ENCODE data around the gene CFAP61. TPM values are rescaled to one million over a fixed set of nuclear protein-coding genes. Genes with fewer than 3 reads are reported as not detected.

CFAP61 gene
- total RNA-seq, 1 donor = not detected

DNA sequence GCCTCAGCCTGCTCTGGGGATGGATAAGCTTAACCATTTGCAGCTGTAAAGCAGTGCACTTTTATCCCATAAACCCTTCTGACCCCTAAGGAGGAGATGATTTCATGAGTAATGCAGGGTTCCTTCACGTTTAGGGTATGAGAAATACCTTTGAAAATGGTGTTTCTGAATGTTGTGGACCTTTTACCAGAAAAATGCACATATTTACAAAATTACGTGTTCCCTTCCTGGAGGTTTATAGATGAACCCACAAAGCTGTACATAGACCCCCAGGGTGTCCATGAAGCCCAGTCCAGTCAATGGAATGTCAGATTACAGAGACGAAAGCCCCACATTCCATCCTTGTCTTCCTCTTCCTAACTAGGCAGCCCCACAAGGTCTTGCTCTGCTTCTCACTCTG, 237.0 kb downstream of the CFAP61 start:
- Histone ChIP-seq H4K20me1 (ENCODE audit: insufficient read depth, low read length) (no peaks in the 10 kb centered on the region), H3K27ac (ENCODE audit: low read depth, low read length) (no peak overlapping the region), H2AFZ (ENCODE audit: low read length) (no peak overlapping the region), H3K4me2 (ENCODE audit: insufficient read depth, low read length) (no peak overlapping the region), H3K4me1 (ENCODE audit: insufficient read depth, low read length) (no peaks in the 10 kb centered on the region), H3K36me3 (ENCODE audit: insufficient read depth, low read length) (no peaks in the 10 kb centered on the region), H3K79me2 (ENCODE audit: insufficient read depth, low read length) (no peaks in the 10 kb centered on the region), H3K4me3 (ENCODE audit: insufficient read depth, low read length) (no peak overlapping the region), H3K27me3 (ENCODE audit: insufficient read depth, low read length) (no peaks in the 10 kb centered on the region), H3K9me3 (ENCODE audit: low read depth, low read length) (no peaks in the 10 kb centered on the region)
- DNase-seq (ENCODE audit: insufficient read length, low spot score, missing footprints) = no peak
- no peak for TF ChIP-seq CTCF (IDR thresholded peaks at IDR 0.05; ENCODE audit: extremely low read depth, low read depth, low read length)

DNA sequence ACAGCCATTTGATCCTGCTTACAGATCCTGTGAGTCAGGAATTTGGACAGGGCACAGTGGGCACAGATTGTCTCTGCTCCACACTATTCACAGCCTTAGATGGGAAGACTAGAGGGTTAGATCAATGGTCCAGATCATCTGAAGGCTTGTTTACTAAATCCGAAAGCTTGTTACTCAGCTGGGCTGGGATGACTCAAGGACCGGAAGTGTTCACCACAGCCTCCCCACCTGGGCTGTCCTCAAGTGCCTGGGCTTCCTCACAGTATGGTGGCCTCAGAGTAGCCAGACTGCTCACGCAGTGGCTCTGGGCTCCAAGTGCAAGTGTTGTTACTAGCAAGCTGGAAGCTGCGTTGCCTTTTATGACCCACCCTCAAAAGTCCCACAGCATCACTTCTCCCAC, 240.1 kb downstream of the CFAP61 start:
- Histone ChIP-seq H3K27me3 (ENCODE audit: insufficient read depth, low read length) (no peaks in the 10 kb centered on the region), H3K79me2 (ENCODE audit: insufficient read depth, low read length) (no peaks in the 10 kb centered on the region), H2AFZ (ENCODE audit: low read length) (no peak overlapping the region), H3K4me2 (ENCODE audit: insufficient read depth, low read length) (no peak overlapping the region), H3K9me3 (ENCODE audit: low read depth, low read length) (no peaks in the 10 kb centered on the region), H3K36me3 (ENCODE audit: insufficient read depth, low read length) (no peaks in the 10 kb centered on the region), H3K4me1 (ENCODE audit: insufficient read depth, low read length) (no peaks in the 10 kb centered on the region), H3K4me3 (ENCODE audit: insufficient read depth, low read length) (no peak overlapping the region), H4K20me1 (ENCODE audit: insufficient read depth, low read length) (no peaks in the 10 kb centered on the region), H3K27ac (ENCODE audit: low read depth, low read length) (no peak overlapping the region)
- DNase-seq (ENCODE audit: insufficient read length, low spot score, missing footprints) = no peak
- no peak for TF ChIP-seq CTCF (IDR thresholded peaks at IDR 0.05; ENCODE audit: extremely low read depth, low read depth, low read length)

- no peak for DNase-seq (ENCODE audit: insufficient read length, low spot score, missing footprints)
- Histone ChIP-seq H3K4me1 (ENCODE audit: insufficient read depth, low read length) (no peaks in the 10 kb centered on the region), H4K20me1 (ENCODE audit: insufficient read depth, low read length) (no peaks in the 10 kb centered on the region), H2AFZ (ENCODE audit: low read length) (no peak overlapping the region), H3K4me3 (ENCODE audit: insufficient read depth, low read length) (no peak overlapping the region), H3K79me2 (ENCODE audit: insufficient read depth, low read length) (no peaks in the 10 kb centered on the region), H3K9me3 (ENCODE audit: low read depth, low read length) (no peaks in the 10 kb centered on the region), H3K4me2 (ENCODE audit: insufficient read depth, low read length) (no peak overlapping the region), H3K27ac (ENCODE audit: low read depth, low read length) (no peak overlapping the region), H3K27me3 (ENCODE audit: insufficient read depth, low read length) (no peaks in the 10 kb centered on the region), H3K36me3 (ENCODE audit: insufficient read depth, low read length) (no peaks in the 10 kb centered on the region)
- TF ChIP-seq CTCF (IDR thresholded peaks at IDR 0.05; ENCODE audit: extremely low read depth, low read depth, low read length) = no peak
These were observed 240.8 kb downstream of the CFAP61 start for GRCh38 chr20:20293141-20293540.

- Histone ChIP-seq H3K36me3 (ENCODE audit: insufficient read depth, low read length) (no peaks in the 10 kb centered on the region), H3K4me1 (ENCODE audit: insufficient read depth, low read length) (no peaks in the 10 kb centered on the region), H2AFZ (ENCODE audit: low read length) (no peak overlapping the region), H3K27ac (ENCODE audit: low read depth, low read length) (no peak overlapping the region), H3K9me3 (ENCODE audit: low read depth, low read length) (no peaks in the 10 kb centered on the region), H3K27me3 (ENCODE audit: insufficient read depth, low read length) (no peaks in the 10 kb centered on the region), H3K79me2 (ENCODE audit: insufficient read depth, low read length) (no peaks in the 10 kb centered on the region), H3K4me3 (ENCODE audit: insufficient read depth, low read length) (no peak overlapping the region), H4K20me1 (ENCODE audit: insufficient read depth, low read length) (no peaks in the 10 kb centered on the region), H3K4me2 (ENCODE audit: insufficient read depth, low read length) (no peak overlapping the region)
- TF ChIP-seq CTCF (IDR thresholded peaks at IDR 0.05; ENCODE audit: extremely low read depth, low read depth, low read length) = no peak
- DNase-seq (ENCODE audit: insufficient read length, low spot score, missing footprints) = no peak
These were observed 241.5 kb downstream of the CFAP61 start for GRCh38 chr20:20293691-20294385.

Measured in osteoblast (primary cell).